Germinal center (tissue), 1 donor: ENCODE data around the gene PITX1.
A peak's percentile ranks its signal among the peaks of the same experiment; 100 is the strongest.
"Not testable (repeated sequence)": the region's sequence is repeated elsewhere in the genome, so short reads cannot be mapped to it uniquely, and the experiment has no call there.

Experiments used
- DNase-seq: peaks from one replicate; pipeline ENCODE4 v3.0.0; 2012; ENCODE audit warnings: mixed read lengths, low spot score

The PITX1 gene

DNA sequence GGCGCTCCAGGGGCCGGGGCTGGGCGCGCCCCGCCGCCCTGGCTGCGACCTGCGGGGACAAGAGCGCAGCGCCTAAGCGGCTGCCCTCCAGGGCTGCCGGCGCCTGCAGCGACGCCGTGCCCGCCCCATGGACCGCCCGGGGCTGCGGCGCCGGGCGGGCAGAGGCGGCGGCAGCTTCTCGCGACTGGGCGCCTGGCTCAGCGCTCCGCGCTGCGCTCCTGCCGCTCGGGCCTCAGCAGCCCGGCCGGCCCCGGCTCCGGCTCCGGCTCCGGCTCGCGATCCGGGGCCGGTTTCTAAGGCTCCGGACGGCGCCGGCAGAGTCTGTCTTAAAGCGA is at the start of gene PITX1:
Gene PITX1 (minus strand): TSS at position 328 of the 335 bp plus-strand sequence. CDS start 347 bp downstream, outside the sequence.
- DNase-seq: peak; percentile 47

DNA sequence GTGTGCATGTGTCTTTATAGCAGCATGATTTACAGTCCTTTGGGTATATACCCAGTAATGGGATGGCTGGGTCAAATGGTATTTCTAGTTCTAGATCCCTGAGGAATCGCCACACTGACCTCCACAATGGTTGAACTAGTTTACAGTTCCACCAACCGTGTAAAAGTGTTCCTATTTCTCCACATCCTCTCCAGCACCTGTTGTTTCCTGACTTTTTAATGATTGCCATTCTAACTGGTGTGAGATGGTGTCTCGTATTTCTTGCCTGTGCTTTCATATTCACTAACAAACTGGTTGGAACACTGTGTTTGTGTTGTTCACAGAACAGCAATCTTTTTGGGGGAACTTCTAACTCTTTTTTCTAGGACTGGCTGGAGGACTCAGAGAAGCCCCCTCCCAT is 49.3 kb upstream of the PITX1 start:
- DNase-seq: not testable (repeated sequence)

DNA sequence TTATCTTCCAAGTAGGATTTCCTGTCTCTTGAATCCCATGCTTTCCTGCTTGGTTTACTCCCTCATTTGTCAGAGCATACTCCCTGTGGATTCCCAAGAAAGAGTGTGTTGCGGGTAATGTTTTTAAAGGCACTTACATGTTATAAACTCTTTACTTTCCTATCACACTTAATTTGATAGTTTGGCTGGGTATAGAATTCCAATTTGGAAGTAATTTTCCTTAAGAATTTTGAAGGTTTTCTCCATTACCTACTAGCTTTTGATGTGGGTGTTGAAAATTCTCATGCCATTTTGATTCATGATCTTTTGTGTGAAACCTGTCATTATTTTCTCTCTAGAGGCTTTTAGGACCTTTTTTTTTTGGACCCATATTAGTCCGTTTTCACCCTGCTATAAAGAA is 47.2 kb upstream of the PITX1 start:
- DNase-seq: no peak

DNA sequence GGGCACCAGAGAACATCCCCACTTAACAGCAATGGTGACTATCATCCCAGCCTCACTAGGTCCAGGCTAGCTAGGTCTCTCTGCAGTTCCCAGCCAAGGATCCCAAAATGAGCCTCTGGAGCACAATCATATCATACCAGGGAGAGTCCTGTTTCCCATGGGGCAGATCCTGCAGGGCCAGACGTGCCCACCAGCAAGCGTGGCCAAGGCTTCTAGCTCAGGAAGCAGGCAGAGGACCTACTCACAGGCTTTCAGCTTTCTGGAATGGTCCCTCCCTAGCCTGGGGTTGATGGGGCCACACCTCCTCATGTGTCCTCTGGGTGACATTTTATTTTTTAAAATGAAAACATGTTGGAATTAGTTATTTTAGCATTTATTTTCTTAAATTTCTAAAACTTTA is 45.7 kb upstream of the PITX1 start:
- DNase-seq: no peak

DNA sequence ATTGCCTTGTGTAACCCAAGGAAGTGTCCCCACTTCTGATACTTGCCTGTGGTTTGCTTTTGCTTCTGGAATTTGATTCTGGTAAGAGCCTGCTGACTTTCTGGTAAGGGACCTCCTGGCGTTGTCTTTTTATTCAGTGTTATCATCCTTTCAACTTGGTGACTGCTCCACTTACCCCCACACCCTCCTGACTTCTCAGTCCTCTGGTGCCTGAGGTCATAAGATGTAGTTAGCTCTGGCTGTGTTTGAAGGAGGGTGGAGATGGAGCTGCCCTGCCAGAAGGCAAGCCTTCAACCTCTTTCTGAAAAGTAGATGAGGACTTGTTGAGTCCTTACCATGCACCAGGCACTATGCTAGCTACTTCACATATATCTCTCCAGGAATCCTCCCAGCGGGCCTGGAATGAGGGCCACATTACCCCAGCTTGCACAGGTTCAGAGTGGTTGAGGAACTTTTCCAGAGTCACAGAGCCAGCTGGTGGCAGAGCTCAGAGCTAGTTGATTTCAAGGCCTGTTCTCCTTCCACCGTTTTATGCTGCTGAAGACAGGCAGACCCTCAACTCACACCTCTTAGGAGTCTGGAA is 45.2 kb upstream of the PITX1 start:
- no peak for DNase-seq

DNA sequence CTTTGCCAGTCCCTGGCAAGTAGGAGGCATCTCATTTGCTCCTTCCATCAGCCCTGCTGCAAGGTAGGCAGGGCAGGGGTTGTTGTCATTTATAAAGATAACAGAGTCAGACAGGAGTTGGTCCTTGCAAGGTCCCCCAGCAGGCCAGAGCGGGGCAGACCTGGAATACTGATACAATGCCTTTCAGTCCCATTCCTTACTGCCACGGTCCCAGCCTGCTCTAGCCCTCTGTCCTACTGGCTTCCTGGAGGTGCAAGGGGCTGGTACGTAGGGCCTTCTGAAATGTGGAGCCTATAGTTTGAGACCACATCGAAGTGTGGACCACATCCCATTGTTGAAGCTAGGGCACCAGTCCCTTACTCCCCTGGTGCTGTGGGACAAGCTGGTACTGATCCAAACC is 42.8 kb upstream of the PITX1 start:
- DNase-seq: no peak

DNA sequence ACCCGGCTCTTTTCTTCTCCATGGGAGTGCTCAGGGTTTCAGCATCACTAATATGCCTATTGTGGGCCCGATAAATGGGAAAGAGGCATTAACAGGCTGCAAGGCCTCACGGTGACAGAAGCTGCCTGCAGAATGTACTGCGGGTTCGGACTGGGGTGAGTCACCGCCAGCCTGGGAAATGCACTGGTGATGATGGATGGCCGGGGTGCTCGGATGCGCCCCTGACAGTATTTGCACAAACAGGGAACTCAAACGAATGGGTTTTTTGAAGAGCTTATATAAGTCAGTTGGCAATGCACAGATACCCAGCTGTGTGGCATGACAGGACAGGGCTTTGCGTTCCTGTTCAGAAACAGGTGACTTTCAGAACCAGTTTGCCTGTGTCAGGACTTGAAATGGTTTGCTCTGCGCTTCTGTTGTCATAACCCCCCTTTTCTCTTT is 42.0 kb upstream of the PITX1 start:
- no peak for DNase-seq

DNA sequence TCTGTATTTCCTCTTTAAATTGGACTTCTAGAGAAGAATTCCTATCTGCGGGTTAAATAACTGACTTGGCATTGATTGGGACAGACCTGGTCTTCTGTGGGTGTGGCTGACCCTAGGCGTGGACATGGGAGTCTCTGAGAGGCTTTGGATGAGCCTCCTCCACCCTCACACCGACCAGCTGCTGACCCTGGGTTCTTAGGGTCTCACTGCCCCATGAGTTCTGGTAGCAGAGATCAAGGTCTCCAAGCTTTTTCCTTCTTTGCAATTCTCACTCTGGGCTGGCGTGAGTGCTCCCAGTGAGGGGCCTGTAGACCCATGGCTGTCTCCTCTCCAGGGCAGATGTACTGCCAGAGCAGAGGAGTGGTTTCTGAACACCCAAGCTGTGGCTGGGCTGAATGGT is 41.6 kb upstream of the PITX1 start:
- DNase-seq: no peak

DNA sequence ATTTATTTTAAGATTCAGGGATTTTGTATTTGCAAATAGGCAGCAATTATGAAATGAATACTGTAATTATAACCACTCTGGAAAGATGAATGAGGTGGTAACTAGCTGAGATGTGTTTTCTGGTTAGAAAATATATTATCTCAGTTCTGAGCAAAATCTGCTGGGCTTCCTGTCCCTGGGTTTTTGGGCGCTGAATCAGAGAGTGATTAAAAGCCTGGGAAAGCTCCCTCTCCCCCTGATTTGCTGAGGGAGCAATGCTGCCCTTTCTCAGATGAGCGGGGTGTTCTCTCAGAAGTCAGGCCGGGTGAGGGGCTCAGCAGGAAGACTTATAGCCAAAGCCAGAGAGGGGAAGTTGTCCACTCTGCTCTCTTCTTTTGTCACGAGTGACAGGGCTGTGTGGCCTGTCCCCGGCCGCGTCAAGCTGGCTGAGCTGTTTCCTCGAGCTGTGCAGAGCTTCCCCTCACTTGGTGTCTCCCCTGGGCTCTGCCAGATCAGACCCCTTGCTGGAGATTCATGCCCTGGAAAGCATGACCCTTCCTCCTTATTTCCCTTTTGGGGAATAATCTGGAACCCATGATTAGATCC is 39.8 kb upstream of the PITX1 start:
- DNase-seq: no peak

DNA sequence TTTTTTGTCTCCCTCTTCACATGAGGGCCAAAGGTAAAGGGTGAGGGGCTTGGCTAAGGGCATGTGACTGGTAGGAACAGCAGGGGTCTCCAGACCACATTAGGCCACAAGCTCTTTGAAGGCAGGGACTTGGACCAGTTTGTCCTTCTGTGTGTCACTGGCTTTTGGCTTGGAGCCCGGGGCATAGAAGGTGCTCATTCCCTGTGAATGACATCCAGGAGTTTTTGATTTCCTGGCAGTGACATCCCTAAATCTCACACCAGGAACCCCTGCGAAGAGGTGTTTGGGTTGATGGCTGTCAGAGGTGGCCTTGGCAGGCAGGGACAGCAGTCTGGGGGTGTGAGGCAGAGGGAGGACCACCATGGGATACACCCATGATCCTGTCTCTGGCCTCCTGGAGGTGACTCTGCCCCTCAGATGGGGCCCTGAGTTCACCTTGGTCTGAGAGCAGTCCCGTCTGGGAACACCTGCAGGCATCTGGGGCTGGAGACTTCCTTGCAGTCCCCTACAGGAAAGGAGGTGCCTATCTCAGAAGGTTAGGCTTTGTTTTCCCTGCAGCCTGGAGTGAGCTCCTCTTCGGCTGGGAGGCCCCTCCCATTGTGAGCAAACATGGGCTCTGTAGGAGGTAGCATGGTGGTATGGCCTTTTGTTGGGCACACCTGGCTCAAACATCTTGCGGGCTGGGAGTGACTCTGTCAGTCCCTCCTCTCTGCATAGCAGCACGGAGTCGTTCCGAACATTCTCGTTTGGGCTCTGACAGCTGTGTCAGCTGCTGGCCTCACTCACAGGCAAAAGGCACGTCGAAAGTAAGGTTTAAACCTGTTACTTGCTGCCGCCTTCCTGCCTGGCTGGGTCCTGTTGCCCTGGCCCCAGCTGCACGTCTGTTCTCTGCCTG is 38.6 kb upstream of the PITX1 start:
- DNase-seq: no peak

DNA sequence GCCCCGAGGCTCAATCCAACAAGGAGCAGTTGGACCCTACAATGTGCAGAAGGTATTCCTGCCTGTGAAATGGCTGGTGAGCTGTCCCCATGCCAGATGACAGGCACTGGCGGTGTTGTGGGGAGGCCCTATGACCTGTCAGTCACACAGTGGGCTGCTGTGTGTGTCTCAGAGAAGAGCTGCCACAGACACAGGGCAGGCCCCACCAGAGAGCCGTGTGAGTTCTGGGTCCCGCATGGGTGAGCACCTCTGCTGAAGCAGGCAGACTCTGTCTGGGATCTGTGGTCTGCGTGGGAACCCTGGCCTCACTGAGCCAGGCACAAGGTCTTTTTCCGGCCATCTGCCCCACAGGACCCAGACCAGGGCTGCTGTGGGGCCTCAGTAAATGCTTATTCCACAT is 37.3 kb upstream of the PITX1 start:
- DNase-seq: no peak

DNA sequence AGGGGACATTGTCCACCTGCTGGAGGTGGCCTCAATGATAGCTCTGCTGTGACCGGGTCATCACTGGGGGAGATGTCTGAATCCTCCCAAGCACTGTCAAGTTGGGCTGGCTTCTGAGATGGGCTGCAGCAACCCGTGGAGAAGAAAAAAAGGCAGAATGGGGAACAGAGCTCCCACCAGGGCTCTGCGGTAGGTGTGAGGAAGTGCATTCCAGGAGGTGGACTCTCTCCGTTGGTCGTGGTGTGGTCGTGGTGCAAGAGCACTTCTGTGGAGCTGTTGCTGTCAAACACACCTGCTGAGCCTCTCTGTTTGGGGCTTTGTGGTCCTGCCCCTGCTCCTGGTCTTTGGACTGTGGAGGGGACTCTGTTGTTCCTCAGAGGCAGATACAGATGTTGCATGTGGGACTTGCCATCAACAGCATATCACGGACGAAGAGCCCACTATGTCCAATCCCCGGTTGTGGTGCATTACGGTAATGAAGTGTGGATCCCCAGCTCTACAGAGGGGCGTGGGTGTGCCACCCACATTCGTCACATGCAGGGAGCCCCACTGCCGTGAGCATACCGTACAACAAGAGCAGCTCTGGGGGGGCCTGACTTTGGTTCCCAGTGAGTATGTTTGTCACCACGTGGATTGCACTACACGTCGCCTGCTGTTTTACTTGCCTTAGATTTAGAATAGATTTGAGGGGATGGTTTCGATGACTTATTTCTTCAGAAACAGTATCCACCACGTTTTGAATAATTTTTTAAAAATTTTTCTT is 36.0 kb upstream of the PITX1 start:
- DNase-seq: no peak

DNA sequence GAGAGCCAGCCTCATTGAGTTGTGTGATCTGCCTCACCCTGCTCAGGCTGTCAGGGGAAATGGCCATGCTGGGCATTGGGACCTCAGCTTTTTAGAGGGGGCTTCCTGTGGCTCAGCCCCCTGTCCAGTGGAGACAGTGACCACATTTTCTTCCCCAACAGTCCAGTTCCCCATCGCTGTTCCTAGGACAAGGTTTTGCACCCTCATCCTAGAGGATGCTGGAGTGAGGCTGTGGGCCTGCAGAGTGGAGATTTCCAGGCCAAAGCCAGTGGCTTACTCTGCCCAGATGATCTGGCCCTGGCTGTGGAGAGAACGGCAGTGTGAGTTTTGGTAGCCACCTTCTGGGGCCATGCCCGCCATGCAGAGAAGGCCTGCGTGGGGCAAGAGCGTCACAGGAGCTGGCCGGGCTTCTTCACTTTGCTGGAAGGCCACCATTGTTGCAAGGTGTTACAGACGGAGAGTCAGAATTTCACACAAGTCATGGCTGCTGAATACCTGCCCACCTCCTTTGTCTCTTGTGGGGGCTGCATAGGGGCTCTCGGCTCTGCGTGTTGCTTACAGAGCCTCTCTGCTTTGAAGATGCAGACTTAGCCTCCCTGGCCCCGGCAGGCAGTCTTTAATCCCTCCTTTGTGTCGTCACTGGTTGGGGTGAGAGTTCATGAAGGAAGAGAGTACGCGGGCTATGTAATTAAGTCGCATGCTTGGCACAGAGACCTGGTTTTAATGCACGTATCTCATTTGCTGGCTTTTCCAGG is 35.2 kb upstream of the PITX1 start:
- no peak for DNase-seq

DNA sequence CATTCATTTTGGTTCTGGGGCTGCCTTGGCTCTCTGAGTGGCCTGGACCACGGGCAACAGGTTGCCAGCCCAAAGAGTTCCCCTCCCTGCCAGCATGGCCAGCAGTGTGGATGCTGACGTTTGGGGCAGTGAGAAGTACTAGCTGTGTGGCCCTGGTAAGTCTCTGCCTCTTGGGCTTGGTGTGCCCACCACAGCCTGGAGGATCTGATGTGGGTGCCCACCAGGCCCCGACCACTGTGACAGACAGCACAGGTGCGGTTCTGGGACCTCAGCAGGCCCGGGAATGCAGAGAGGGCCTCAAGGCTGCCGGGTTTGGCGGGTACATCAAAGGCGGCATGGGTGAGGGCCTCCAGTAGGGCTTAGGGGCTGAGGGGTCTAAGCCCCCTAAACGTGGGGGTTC is 33.6 kb upstream of the PITX1 start:
- no peak for DNase-seq

DNA sequence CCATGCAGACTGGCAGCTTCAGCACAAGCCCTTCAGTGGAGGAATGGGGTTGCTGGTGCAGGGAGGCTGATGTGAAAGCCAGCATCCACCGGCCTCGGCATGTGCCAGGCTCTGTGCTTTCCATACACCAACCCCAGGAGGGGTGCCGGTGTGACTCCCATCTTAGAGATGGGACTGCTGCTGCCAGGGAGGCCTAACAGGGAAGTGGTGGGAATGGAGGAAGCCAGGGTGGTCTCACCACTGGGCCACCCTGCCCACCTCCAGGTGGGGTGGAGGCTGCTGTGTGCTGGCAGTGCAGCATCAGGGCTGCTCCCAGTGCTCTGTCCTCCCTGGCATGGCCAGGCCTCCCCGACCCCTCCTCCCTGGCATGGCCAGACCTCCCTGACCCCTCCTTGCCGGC is 32.8 kb upstream of the PITX1 start:
- no peak for DNase-seq

DNA sequence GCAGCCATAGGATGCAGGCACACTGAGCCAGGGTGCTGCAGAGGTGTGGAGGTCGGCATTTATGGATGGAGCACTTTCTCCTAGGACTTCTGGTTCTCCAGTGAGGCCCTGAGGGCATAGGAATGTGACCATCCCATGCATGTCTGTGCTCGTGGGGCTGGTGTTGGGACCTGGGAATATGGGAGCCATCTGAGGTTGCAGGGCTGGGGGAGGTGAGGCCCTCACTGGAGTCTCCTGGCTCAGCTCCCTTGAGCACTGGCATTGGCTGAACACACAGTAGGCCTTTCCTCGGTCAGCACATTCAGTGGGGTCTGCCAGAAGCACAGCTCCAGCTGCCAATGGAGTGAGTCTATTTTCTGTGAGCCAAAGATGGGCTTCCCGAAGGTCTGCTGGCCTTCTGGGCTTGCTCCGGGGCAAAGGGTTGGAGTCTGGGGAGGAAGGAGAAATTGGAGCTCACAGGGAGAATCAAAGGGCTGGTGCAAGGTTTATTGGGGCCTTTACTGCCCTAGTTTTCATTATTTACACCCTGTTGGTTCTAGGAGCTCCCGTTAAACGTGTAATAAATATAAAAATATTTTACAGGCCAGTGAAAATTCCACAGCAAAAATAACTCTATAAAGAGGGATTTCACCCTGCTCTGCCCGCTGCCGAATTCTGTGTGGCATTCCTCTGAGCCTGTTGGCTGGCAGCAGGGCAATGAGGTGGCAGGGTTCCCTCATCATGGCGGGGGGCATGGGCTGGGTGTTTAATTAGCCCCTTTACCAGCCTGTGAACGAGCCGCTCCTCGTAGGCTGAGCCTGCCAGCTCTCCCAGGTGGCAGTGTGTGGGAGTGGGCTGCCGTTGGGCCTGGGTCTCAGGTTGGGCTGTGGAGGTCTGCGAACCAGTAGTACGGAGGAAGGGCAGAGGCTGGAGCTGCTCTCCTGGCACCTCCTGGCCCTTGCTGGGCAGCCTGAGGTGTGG is 31.6 kb upstream of the PITX1 start:
- no peak for DNase-seq

DNA sequence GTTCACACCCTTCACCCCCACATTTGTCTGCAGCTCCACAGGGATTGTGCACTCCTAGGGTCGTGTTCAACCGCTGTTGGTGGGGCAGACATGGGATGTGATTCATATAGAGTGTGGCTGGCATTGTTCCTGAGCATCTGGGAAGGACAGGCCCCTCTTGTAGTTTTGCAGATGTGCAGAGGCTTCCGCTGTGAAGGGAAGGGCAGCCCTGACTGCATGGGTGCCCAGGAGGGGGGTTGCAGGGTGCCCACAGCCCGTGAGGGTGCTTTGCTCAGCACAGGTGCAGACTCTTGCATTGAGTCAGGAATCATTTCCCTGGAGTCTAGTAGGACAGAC is 30.2 kb upstream of the PITX1 start:
- no peak for DNase-seq

DNA sequence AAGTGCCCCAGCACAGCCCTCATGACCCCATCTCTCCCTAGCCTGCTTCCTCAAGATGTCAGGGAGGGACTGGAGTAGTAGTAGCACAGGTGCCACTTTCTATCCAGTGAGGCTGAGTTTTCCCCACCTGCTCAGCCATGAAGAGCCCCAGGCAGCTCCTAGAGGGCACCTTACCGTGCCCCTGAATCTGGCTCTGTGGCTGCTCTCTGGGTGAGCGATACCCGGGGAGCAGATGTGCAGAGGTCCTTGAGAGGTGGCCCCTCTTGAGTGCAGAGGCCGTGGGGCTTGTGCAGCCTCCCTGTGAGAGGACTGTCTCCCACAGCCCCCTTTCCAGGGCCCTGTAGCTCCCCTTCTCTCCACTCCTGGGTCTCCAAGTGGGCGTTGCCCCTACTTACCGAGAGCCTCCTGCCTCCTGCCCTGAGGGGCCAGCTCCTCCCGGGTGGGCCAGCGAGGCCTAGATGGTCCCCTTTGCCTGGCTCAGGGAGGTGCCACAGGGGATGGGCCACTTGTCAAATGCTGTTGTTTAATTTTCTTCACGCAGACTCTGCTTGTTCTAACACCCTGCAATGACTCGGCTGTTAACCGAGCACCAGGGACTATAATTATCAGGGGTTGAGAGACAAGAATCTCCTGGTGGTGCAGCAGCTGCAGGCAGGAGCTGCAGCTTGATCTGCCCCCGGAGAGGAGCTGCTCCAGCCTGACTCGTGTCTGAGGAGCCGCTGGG is 29.6 kb upstream of the PITX1 start:
- no peak for DNase-seq

DNA sequence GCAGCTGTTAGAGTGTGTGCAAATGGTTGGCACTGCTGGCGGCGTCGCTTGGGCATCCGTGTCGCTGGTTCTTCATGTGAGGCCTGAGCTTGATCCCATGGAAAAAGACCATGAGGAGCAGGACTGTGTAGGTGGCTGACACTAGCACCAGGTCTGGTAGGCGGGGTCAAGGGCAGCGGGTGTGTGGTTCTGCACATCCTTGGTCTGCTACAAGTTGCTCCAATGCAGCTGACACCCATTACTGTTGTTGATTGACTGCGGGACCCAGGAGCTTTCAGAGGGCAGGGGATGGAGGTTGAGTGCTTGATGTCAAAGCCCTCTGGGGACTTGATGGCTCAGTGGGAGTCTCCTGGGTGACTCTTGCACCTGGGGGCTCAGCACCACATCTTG is 29.0 kb upstream of the PITX1 start:
- no peak for DNase-seq
